Pancreas (tissue), 10 donors: ENCODE results near the gene BNIPL. TPM values are rescaled to one million over a fixed set of nuclear protein-coding genes. Genes with fewer than 3 reads are reported as not detected.

ENCODE experiments used
- ATAC-seq, 4 donors: fragments of 200-7000 bp; cut with Tn5 transposase; one replicate each; pipeline versions ENCODE4 v1.8.0 to v1.9.1; 2020; ENCODE audit warnings: mild to moderate bottlenecking in 4 of 4, moderate library complexity in 4 of 4
- DNase-seq, 6 donors: peaks; one replicate each; pipeline ENCODE4 v3.0.0-alpha.2; 2020
- FAIRE-seq: peaks from 2 replicates; lab custom pipeline; 2012; peaks lifted over from hg19 to GRCh38; lab: Jason Lieb, UNC
- H3K27ac ChIP-seq, 4 donors: fragments of 200-600 bp; sonication (generic); 1 replicate in 3 of 4; 2 replicates in 1 of 4; pipeline versions ENCODE4 v1.5.0 to v1.8.0; 2020
- H3K27me3 ChIP-seq, 4 donors: fragments of 200-600 bp; one replicate each; pipeline ENCODE4 v1.8.0; 2021
- H3K36me3 ChIP-seq, 3 donors: fragments of 200-600 bp; sonication (generic) in 1 of 3; one replicate each; pipeline versions ENCODE4 v1.5.0 to v1.8.0; 2020 to 2021
- H3K4me1 ChIP-seq, 3 donors: fragments of 200-600 bp; one replicate each; pipeline ENCODE4 v1.8.0; 2021
- H3K4me3 ChIP-seq, 4 donors: fragments of 200-600 bp; sonication (generic) in 2 of 4; one replicate each; pipeline versions ENCODE4 v1.5.0 to v1.8.0; 2020 to 2021
- H3K9me3 ChIP-seq, 4 donors: fragments of 200-600 bp; one replicate each; pipeline ENCODE4 v1.8.0; 2021
- CTCF ChIP-seq, 4 donors: fragments of 200-600 bp; sonication (generic) in 3 of 4; IDR thresholded peaks; one replicate each; pipeline versions ENCODE4 v1.5.0 to v1.8.0; 2021; ENCODE audit warnings: antibody characterized with exemption in 4 of 4
- WGBS, 2 donors: extraction: QIAGEN DNeasy Blood & Tissue Kit; methylation state at CpG; one replicate each; pipeline ENCODE4 v1.1.7; 2013; 5-methylcytosine and 5-hydroxymethylcytosine counted together
- intact Hi-C, 3 donors: fragments of 100-400 bp; cut with DNase I; formaldehyde crosslinking; loops; one replicate each; pipeline versions ENCODE4 v1.11.1 to v1.14.2; 2022
- polyA plus RNA-seq, 2 donors: library from polyadenylated mRNA; stranded (reverse); fragments of 200-250 nt; gene quantifications; one replicate each; pipeline ENCODE4 v1.2.3, GENCODE V29; 2013
- total RNA-seq, 6 donors: library from RNA; stranded (reverse); fragmentation: NEBNext Ultra II Directional in 4 of 6; extraction: Animal tissue kit (Norgen Biotek cat#: 25700) in 4 of 6; gene quantifications; one replicate each; pipeline versions ENCODE4 v1.2.1 to v1.2.4, GENCODE V29; 2021 to 2023
- donor health status: healthy with polysubstance abuse.
- donor health status: DM: no; HTN: no; CAD: no; lungs with moderate emphysema.
- donor health status: DM: no; HTN: no; CAD: no.
- donor health status: control.
- donor health status: control.
- donor health status: Bipolar disorder and iron deficiency.
- donor health status: DM: yes; HTN: yes; CAD: no.
- donor health status: DM: no; HTN: no; CAD: no.
- donor health status: DM: no; HTN: no; CAD: no.
- donor health status: DM: yes; HTN: yes; CAD: no.

Gene BNIPL
- total and polyA plus RNA-seq, 8 donors = 0.12 to 0.40 (median 0.23) TPM

GRCh38 chr1:151043163-151043562 lies 6.8 kb downstream of the BNIPL start:
- H3K4me3 ChIP-seq = no peak overlapping the region

GRCh38 chr1:151047591-151047924 lies 11.2 kb downstream of the BNIPL start, which contains the start of gene C1orf56:
Gene C1orf56 (plus strand): TSS chr1:151047751. CDS start chr1:151047848, 97 bp downstream.
- H3K4me1 ChIP-seq = peaks cover 0 to 13% (median 4%) of the 10 kb centered on the region in 3 donors
- peak within 1 kb of the TSS; percentile 63 to 79 (median 71) for H3K27ac ChIP-seq
- ATAC-seq (peak; percentile 74 to 90 (median 85)), DNase-seq (peak; percentile 58 to 85 (median 68)), FAIRE-seq (no peak)
- intact Hi-C loops = no loop called here
- no peaks in the 10 kb centered on the region for H3K9me3 ChIP-seq
- H3K27me3 ChIP-seq = no peaks in the 10 kb centered on the region
- no peak for TF ChIP-seq CTCF (IDR thresholded peaks at IDR 0.05)
- WGBS, 2 donors = 0 to 2% methylated on average over 27 to 29 of the region's 29 CpGs
- H3K4me3 ChIP-seq = peak within 1 kb of the TSS; percentile 52 to 86 (median 70)
- peaks cover 0 to 10% (median 2%) of the 10 kb centered on the region in 3 donors for H3K36me3 ChIP-seq

More at GRCh38 chr1:151043163-151043562, 6.8 kb downstream of the BNIPL start:
- ATAC-seq = no peak
- H3K27ac ChIP-seq = no peak overlapping the region
- WGBS, 2 donors = 90 to 96% methylated on average over 1 of the region's 1 CpG
- H3K36me3 ChIP-seq = no peaks in the 10 kb centered on the region
- H3K27me3 ChIP-seq = no peaks in the 10 kb centered on the region
- no peaks in the 10 kb centered on the region for H3K9me3 ChIP-seq
- DNase-seq = no peak
- FAIRE-seq = no peak
- TF ChIP-seq CTCF (IDR thresholded peaks at IDR 0.05) = no peak
- intact Hi-C loops = no loop called here
- peaks cover 0 to 3% (median 0%) of the 10 kb centered on the region in 3 donors for H3K4me1 ChIP-seq

GRCh38 chr1:151047925-151048644 lies 11.7 kb downstream of the BNIPL start:
- no peak for TF ChIP-seq CTCF (IDR thresholded peaks at IDR 0.05)
- Histone ChIP-seq H3K27me3 (no peaks in the 10 kb centered on the region), H3K27ac (peak overlapping the region; percentile 63 to 79 (median 71)), H3K4me3 (peak overlapping the region; percentile 52 to 86 (median 70)), H3K4me1 (peaks cover 0 to 13% (median 4%) of the 10 kb centered on the region in 3 donors), H3K36me3 (peaks cover 0 to 15% (median 7%) of the 10 kb centered on the region in 3 donors), H3K9me3 (no peaks in the 10 kb centered on the region)
- intact Hi-C loops = no loop called here
- WGBS, 2 donors = 0% methylated on average over 48 of the region's 48 CpGs
- peak; percentile 66 to 91 (median 78) for DNase-seq
- FAIRE-seq = no peak
- ATAC-seq = peak; percentile 86 to 92 (median 88)

GRCh38 chr1:151048645-151049032 lies 12.3 kb downstream of the BNIPL start:
- DNase-seq (no peak), ATAC-seq (no peak), FAIRE-seq (no peak)
- Histone ChIP-seq H3K27ac (peak overlapping the region in 3 of 4 donors; percentile 64 to 79 (median 78)), H3K4me3 (peak overlapping the region; percentile 52 to 86 (median 70)), H3K4me1 (peaks cover 0 to 13% (median 4%) of the 10 kb centered on the region in 3 donors), H3K27me3 (no peaks in the 10 kb centered on the region), H3K9me3 (no peaks in the 10 kb centered on the region), H3K36me3 (peaks cover 0 to 21% (median 12%) of the 10 kb centered on the region in 3 donors)
- TF ChIP-seq CTCF (IDR thresholded peaks at IDR 0.05) = peak in 3 of 4 donors; percentile 30 to 39 (median 35)
- intact Hi-C loops = no loop called here
- 1 to 7% methylated on average over 3 of the region's 3 CpGs for WGBS, 2 donors

GRCh38 chr1:151049458-151049857 lies 13.1 kb downstream of the BNIPL start:
- intact Hi-C loops = no loop called here
- Histone ChIP-seq H3K36me3 (peaks cover 0 to 29% (median 12%) of the 10 kb centered on the region in 3 donors), H3K4me3 (no peak overlapping the region), H3K27ac (no peak overlapping the region), H3K27me3 (no peaks in the 10 kb centered on the region), H3K9me3 (no peaks in the 10 kb centered on the region), H3K4me1 (peaks cover 0 to 13% (median 4%) of the 10 kb centered on the region in 3 donors)
- FAIRE-seq = no peak
- no peak for DNase-seq
- TF ChIP-seq CTCF (IDR thresholded peaks at IDR 0.05) = no peak
- no peak for ATAC-seq
- 88 to 92% methylated on average over 5 of the region's 5 CpGs for WGBS, 2 donors
